ENCODE results near the gene PRKG2. TPM values are rescaled to one million over a fixed set of nuclear protein-coding genes. Genes with fewer than 3 reads are reported as not detected.

PRKG2 gene
- total and polyA plus RNA-seq, 2 of the 13 experiments (the other 11 are each of a cell fraction or from before 2014, with no cell fraction given) = 0.04 TPM

- ATAC-seq (no peak), DNase-seq (ENCODE audit: low spot score) (no peak), FAIRE-seq (no peak)
- Histone ChIP-seq H4K20me1 (ENCODE audit: insufficient read depth, low read length) (no peaks in the 10 kb centered on the region), H3K9me3 (ENCODE audit: low read length) (no peaks in the 10 kb centered on the region), H3K27ac (ENCODE audit: extremely low read length, insufficient read depth, low read length) (no peak overlapping the region), H3K4me3 (replicated peaks in 1 of 3; ENCODE audit: insufficient read depth in 1 of 3, low read depth in 2 of 3, low read length in 3 of 3) (no peak overlapping the region), H3K27me3 (ENCODE audit: control insufficient read depth in 1 of 2, insufficient read depth in 2 of 2, low read length in 2 of 2) (no peaks in the 10 kb centered on the region), H3K9ac (ENCODE audit: insufficient read depth, low read depth, low read length) (no peak overlapping the region), H3K36me3 (replicated peaks in 1 of 2; ENCODE audit: control insufficient read depth in 1 of 2, insufficient read depth in 2 of 2, low read length in 2 of 2) (no peaks in the 10 kb centered on the region), H2AFZ (ENCODE audit: low read length) (no peak overlapping the region), H3K79me2 (ENCODE audit: insufficient read depth, low read length) (no peaks in the 10 kb centered on the region), H3K4me2 (ENCODE audit: low read depth, low read length) (no peak overlapping the region), H3K4me1 (ENCODE audit: insufficient read depth, low read length) (no peaks in the 10 kb centered on the region)
- ChIA-PET CTCF (ENCODE audit: low intra/inter-chr PET ratio, low total read pairs) (no interaction called here), POLR2A (no interaction called here)
- no TSS peak for BruUV-seq (replicated peaks)
- TF ChIP-seq CCAR2 (optimal IDR thresholded peaks at IDR 0.05; ENCODE audit: low read depth, low read length) (no peak), TEAD2 (CRISPR knock-in tag; IDR thresholded peaks at IDR 0.05) (no peak), SKI (IDR thresholded peaks at IDR 0.05; ENCODE audit: partially characterized antibody) (no peak), SP2 (CRISPR knock-in tag; IDR thresholded peaks at IDR 0.05) (no peak), STAT5B (CRISPR knock-in tag; IDR thresholded peaks at IDR 0.05) (no peak)
- intact Hi-C loops (cut with micrococcal nuclease; ENCODE audit: unreplicated experiment) (no loop called here), in situ Hi-C loops (cut with HindIII; ENCODE audit: extremely low pct_ligation_motif_present, low pct_unique_long_range_greater_than_20kb) (no loop called here)
- whole genome bisulfite sequencing (ENCODE audit: low lambda C conversion rate) = 33% methylated on average over 4 of the region's 4 CpGs
Observed at GRCh38 chr4:81106150-81106549, 108.9 kb downstream of the PRKG2 start.

GRCh38 chr4:81102107-81102506 is 112.9 kb downstream of the PRKG2 start:
- FAIRE-seq = no peak
- Histone ChIP-seq H3K79me2 (ENCODE audit: insufficient read depth, low read length) (no peaks in the 10 kb centered on the region), H3K4me2 (ENCODE audit: low read depth, low read length) (no peak overlapping the region), H3K36me3 (replicated peaks in 1 of 2; ENCODE audit: control insufficient read depth in 1 of 2, insufficient read depth in 2 of 2, low read length in 2 of 2) (no peaks in the 10 kb centered on the region), H3K27ac (ENCODE audit: extremely low read length, insufficient read depth, low read length) (no peak overlapping the region), H3K9me3 (ENCODE audit: low read length) (no peaks in the 10 kb centered on the region), H3K9ac (ENCODE audit: insufficient read depth, low read depth, low read length) (no peak overlapping the region), H4K20me1 (ENCODE audit: insufficient read depth, low read length) (no peaks in the 10 kb centered on the region), H3K4me3 (replicated peaks in 1 of 3; ENCODE audit: insufficient read depth in 1 of 3, low read depth in 2 of 3, low read length in 3 of 3) (no peak overlapping the region), H3K27me3 (ENCODE audit: control insufficient read depth in 1 of 2, insufficient read depth in 2 of 2, low read length in 2 of 2) (no peaks in the 10 kb centered on the region), H2AFZ (ENCODE audit: low read length) (no peak overlapping the region), H3K4me1 (ENCODE audit: insufficient read depth, low read length) (no peaks in the 10 kb centered on the region)
- no TSS peak for BruUV-seq (replicated peaks)
- POLR2A ChIA-PET = no interaction called here
- ATAC-seq = no peak
- CTCF ChIA-PET (ENCODE audit: low intra/inter-chr PET ratio, low total read pairs) = no interaction called here
- intact Hi-C loops (cut with micrococcal nuclease; ENCODE audit: unreplicated experiment) = no loop called here
- in situ Hi-C loops (cut with HindIII; ENCODE audit: extremely low pct_ligation_motif_present, low pct_unique_long_range_greater_than_20kb) = no loop called here
- TF ChIP-seq JUNB (CRISPR knock-in tag; IDR thresholded peaks at IDR 0.05; ENCODE audit: borderline replicate concordance) (no peak), MTA1 (CRISPR knock-in tag; IDR thresholded peaks at IDR 0.05; ENCODE audit: borderline replicate concordance) (no peak), MTF2 (CRISPR knock-in tag; IDR thresholded peaks at IDR 0.05; ENCODE audit: borderline replicate concordance) (no peak), RAD21 (CRISPR knock-in tag; IDR thresholded peaks at IDR 0.05) (no peak), RCOR2 (CRISPR knock-in tag; IDR thresholded peaks at IDR 0.05) (no peak), ZNF616 (CRISPR knock-in tag; IDR thresholded peaks at IDR 0.05; ENCODE audit: low read depth) (no peak), ZKSCAN1 (IDR thresholded peaks at IDR 0.05; ENCODE audit: low read length) (no peak), ZBTB21 (CRISPR knock-in tag; IDR thresholded peaks at IDR 0.05) (no peak), TGIF2 (CRISPR knock-in tag; IDR thresholded peaks at IDR 0.05) (no peak), ZNF382 (CRISPR knock-in tag; IDR thresholded peaks at IDR 0.05; ENCODE audit: borderline replicate concordance) (no peak), NR3C1 (CRISPR knock-in tag; IDR thresholded peaks at IDR 0.05) (no peak)
- DNase-seq (ENCODE audit: low spot score) = no peak
